Dendritic cell treated with granulocyte-macrophage colony-stimulating factor and Interleukin-4, amounts not matched to agents 40 ng/mL and 50 ng/mL, for 4 days (primary cell): ENCODE results near the gene LDLRAD3.

Experiments used
- H3K27ac Mint-ChIP-seq: one replicate; pipeline ENCODE4 v1.8.0; 2022; ENCODE audit warnings: mild to moderate bottlenecking, mixed read lengths
- H3K27me3 Mint-ChIP-seq: one replicate; pipeline ENCODE4 v1.8.0; 2022; ENCODE audit warnings: mild to moderate bottlenecking, mixed read lengths
- H3K36me3 Mint-ChIP-seq: one replicate; pipeline ENCODE4 v1.8.0; 2022; ENCODE audit warnings: low read depth, mixed read lengths
- H3K4me1 Mint-ChIP-seq: one replicate; pipeline ENCODE4 v1.8.0; 2022; ENCODE audit warnings: low read depth, mixed read lengths
- H3K4me3 Mint-ChIP-seq: one replicate; pipeline ENCODE4 v1.8.0; 2022; ENCODE audit warnings: mild to moderate bottlenecking, moderate library complexity, mixed read lengths
- H3K9me3 Mint-ChIP-seq: one replicate; pipeline ENCODE4 v1.8.0; 2022; ENCODE audit warnings: mixed read lengths
- intact Hi-C: fragments of 100-400 bp; cut with micrococcal nuclease; formaldehyde crosslinking; loops from one replicate; pipeline ENCODE4 v1.15.0; 2022

Gene LDLRAD3

DNA sequence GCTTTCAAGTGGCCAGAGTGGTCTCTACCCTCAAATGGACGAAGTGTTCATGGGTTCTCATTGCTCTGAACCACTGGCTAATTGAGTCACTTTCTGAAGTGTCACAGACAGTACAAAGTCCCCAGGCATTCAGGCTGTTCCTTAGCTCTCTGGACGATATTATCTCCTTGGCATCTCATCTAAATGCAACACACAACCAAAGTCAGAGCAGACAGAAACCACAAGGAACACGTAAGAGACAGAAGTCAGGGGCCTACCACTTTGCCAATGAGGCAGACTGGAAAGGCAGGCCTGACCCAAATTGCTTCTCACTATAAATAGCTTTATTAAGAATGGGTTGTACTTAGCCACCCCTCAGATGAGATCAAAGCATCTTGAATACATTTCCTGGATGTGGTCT, 29.0 kb upstream of the LDLRAD3 start:
- H3K4me3 Mint-ChIP-seq = no peak overlapping the region
- peaks cover 19% of the 10 kb centered on the region for H3K4me1 Mint-ChIP-seq
- no peaks in the 10 kb centered on the region for H3K36me3 Mint-ChIP-seq
- H3K27me3 Mint-ChIP-seq = peaks cover 18% of the 10 kb centered on the region
- H3K9me3 Mint-ChIP-seq = no peaks in the 10 kb centered on the region
- intact Hi-C loops = no loop called here
- H3K27ac Mint-ChIP-seq = no peak overlapping the region

GRCh38 chr11:35916270-35916669, 27.6 kb upstream of the LDLRAD3 start:
- Mint-ChIP-seq H3K27ac (no peak overlapping the region), H3K9me3 (no peaks in the 10 kb centered on the region)

DNA sequence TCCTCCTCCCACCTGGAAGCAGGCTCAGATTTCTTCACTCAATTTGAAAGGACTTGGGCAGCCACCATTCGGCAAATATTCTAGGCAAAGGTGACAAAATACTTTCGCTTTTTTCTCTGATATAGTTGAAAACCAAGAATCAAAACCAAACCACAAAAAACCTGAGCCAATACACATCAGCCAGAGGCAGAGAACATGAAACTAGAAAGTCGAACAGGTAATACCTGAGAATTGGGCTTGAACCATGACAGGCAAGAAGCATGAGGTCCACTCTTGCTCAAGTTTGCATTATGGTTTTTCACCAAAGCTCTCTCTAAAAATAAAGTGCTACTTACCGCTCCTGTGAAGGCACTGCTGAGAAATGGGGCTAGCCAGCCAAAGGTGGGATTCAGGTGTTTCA, 26.2 kb upstream of the LDLRAD3 start:
- no peaks in the 10 kb centered on the region for H3K9me3 Mint-ChIP-seq
- intact Hi-C loops = no loop called here
- H3K27me3 Mint-ChIP-seq = peaks cover 20% of the 10 kb centered on the region
- no peak overlapping the region for H3K4me3 Mint-ChIP-seq
- H3K4me1 Mint-ChIP-seq = peaks cover 9% of the 10 kb centered on the region
- no peak overlapping the region for H3K27ac Mint-ChIP-seq
- H3K36me3 Mint-ChIP-seq = no peaks in the 10 kb centered on the region

More at GRCh38 chr11:35916270-35916669, 27.6 kb upstream of the LDLRAD3 start:
- H3K36me3 Mint-ChIP-seq = no peaks in the 10 kb centered on the region
- intact Hi-C loops = no loop called here
- H3K27me3 Mint-ChIP-seq = peaks cover 20% of the 10 kb centered on the region
- no peak overlapping the region for H3K4me3 Mint-ChIP-seq
- H3K4me1 Mint-ChIP-seq = peaks cover 14% of the 10 kb centered on the region

DNA sequence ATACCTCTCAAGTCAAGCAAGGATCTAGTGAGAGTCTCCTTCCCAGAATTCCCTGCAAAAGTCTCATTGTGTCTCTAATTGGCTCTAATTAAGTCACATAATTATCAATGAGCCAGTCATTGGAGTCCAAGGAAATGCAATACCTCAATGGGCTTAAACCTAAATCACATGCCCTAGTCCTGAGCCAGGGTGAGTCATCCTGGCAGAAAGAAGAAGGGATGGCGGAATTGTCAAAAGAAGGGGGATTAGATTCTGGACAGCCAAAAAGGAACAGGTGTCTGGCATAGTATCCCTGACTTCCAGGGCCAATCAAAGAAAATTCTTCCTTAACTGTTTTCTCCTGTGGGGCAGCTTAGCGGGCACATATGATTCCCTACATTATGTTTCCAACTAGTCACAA, 25.1 kb upstream of the LDLRAD3 start:
- H3K9me3 Mint-ChIP-seq = no peaks in the 10 kb centered on the region

GRCh38 chr11:35919244-35919643, 24.6 kb upstream of the LDLRAD3 start:
- H3K9me3 Mint-ChIP-seq = no peaks in the 10 kb centered on the region

More for the DNA sequence above, 25.1 kb upstream of the LDLRAD3 start:
- H3K4me1 Mint-ChIP-seq = peaks cover 13% of the 10 kb centered on the region
- H3K27me3 Mint-ChIP-seq = peaks cover 20% of the 10 kb centered on the region
- H3K27ac Mint-ChIP-seq = no peak overlapping the region
- no peaks in the 10 kb centered on the region for H3K36me3 Mint-ChIP-seq
- intact Hi-C loops = no loop called here
- H3K4me3 Mint-ChIP-seq = no peak overlapping the region

DNA sequence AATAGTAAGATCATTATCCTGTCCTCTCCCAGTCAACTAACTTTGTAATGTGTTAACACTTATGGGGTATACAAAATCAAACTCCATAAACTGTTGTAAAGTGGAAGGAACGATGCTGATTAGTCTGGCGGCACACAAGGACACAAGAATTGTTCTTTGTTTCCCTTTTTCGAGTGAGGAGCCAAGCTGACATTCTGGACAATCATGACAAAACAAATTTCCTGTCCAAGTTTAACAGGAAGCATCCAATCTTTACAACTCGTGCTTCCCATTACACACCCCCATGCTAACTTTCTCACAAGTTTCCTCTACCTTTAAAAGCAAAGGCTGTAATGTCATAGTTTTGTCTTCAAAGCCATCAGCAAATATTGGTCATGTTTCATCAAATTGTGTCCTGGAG, 20.4 kb upstream of the LDLRAD3 start:
- Mint-ChIP-seq H3K4me3 (no peak overlapping the region), H3K4me1 (peaks cover 15% of the 10 kb centered on the region), H3K36me3 (no peaks in the 10 kb centered on the region), H3K27me3 (peaks cover 6% of the 10 kb centered on the region), H3K27ac (no peak overlapping the region), H3K9me3 (no peaks in the 10 kb centered on the region)
- intact Hi-C loops = no loop called here

More at GRCh38 chr11:35919244-35919643, 24.6 kb upstream of the LDLRAD3 start:
- Mint-ChIP-seq H3K4me1 (peaks cover 15% of the 10 kb centered on the region), H3K27ac (no peak overlapping the region), H3K4me3 (no peak overlapping the region), H3K36me3 (no peaks in the 10 kb centered on the region), H3K27me3 (peaks cover 20% of the 10 kb centered on the region)
- intact Hi-C loops = no loop called here

DNA sequence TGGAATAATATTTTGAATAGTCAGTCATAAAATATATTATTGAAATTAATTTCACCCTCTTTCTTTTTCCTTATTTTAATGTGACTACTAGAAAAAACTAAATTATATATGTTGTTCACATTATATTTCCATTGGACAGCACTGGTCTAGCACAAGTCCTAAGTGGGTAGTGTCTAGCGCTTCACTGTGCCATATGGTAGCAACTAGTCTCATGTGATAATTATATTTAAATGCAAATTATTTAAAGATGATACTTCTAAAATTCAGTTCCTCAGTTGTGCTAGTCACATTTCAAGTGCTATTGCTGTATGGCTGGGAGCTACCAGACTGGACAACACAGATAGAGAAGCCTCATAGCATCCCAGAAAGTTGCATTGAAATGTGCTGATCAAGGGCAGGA, 19.1 kb upstream of the LDLRAD3 start:
- Mint-ChIP-seq H3K27ac (no peak overlapping the region), H3K36me3 (no peaks in the 10 kb centered on the region), H3K9me3 (no peaks in the 10 kb centered on the region), H3K27me3 (peaks cover 2% of the 10 kb centered on the region), H3K4me3 (no peak overlapping the region), H3K4me1 (peaks cover 6% of the 10 kb centered on the region)
- intact Hi-C loops = no loop called here

DNA sequence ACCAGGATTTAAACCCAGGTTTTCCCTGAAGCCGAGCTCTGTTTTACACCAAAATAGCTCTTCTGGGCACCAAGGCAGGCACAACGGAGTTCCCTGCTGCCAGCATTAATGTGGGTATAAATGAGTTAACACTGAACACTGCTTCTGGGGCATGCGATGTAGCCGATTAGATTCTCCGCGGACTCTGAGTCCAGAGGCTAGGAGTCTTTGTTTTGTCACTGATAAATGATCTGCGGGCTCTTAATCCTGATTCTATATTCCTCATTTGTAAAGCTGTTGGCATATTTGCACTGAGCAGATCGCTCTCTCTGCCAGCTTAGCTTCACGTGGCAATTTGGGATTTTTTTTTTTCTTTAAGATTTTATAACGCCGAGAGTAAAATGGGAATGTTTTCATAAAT, 16.8 kb upstream of the LDLRAD3 start:
- intact Hi-C loops = no loop called here
- Mint-ChIP-seq H3K27ac (no peak overlapping the region), H3K36me3 (no peaks in the 10 kb centered on the region), H3K27me3 (no peaks in the 10 kb centered on the region), H3K9me3 (peaks cover 4% of the 10 kb centered on the region), H3K4me3 (no peak overlapping the region), H3K4me1 (peaks cover 8% of the 10 kb centered on the region)

GRCh38 chr11:35927682-35928081, 16.2 kb upstream of the LDLRAD3 start:
- intact Hi-C loops = no loop called here
- Mint-ChIP-seq H3K27ac (no peak overlapping the region), H3K36me3 (no peaks in the 10 kb centered on the region), H3K4me3 (no peak overlapping the region), H3K27me3 (no peaks in the 10 kb centered on the region), H3K9me3 (peaks cover 8% of the 10 kb centered on the region), H3K4me1 (peaks cover 10% of the 10 kb centered on the region)

DNA sequence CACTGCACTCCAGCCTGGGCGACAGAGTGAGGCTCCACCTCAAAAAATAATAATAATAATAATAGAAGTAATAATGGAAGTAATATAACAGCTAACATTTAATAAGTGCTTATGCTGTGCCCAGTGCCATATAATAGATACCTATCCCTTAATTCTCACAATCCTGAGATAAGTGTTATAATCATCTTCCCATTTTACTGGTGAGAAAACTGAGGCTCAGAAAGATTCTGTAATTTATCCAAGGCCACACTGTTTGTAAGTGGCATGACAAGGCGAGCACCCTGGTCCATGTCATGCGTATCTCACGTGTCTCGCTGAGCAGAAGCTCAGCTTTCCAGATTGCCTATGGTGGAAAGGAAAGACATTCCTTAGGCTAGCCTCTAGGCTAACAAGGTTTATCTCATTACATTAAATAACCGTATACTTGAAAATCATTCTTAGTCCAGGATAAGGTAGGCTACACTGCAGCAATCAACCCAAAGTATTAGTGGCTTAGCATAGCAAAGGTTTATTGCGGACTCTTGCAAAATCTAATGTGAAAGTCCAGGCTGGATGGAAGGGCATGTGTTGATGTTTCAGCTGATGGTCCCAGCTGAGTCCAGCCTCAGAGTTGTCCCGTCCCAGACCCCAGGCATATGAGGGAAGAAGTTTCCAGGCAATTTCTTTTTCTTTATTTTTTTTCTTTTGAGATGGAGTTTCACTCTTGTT, 15.0 kb upstream of the LDLRAD3 start:
- Mint-ChIP-seq H3K27me3 (no peaks in the 10 kb centered on the region), H3K36me3 (no peaks in the 10 kb centered on the region), H3K9me3 (peaks cover 8% of the 10 kb centered on the region), H3K4me3 (no peak overlapping the region), H3K4me1 (peaks cover 16% of the 10 kb centered on the region), H3K27ac (no peak overlapping the region)
- intact Hi-C loops = no loop called here

GRCh38 chr11:35930466-35930865, 13.4 kb upstream of the LDLRAD3 start:
- H3K27ac Mint-ChIP-seq = no peak overlapping the region
- H3K4me3 Mint-ChIP-seq = no peak overlapping the region
- H3K9me3 Mint-ChIP-seq = peaks cover 8% of the 10 kb centered on the region
- intact Hi-C loops = no loop called here
- peaks cover 18% of the 10 kb centered on the region for H3K4me1 Mint-ChIP-seq
- H3K36me3 Mint-ChIP-seq = no peaks in the 10 kb centered on the region
- H3K27me3 Mint-ChIP-seq = no peaks in the 10 kb centered on the region

DNA sequence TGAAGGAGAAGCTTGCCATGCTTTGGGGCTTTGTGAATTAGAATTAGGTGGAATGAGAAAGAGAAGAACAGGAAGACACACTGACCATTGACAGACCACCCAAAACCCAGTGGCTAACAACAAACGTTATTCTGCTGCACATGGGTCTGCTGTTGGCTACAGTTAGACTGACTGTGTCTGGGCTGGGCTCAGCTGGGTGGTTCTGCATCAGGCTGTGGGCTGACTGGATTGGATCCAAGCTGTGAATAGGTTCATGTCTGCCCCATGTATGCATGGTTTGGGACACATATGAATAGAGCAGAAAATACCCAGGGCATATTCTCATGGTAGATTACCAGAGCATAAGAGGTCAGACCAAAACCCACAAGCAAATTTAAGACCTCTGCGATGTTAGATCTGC, 11.7 kb upstream of the LDLRAD3 start:
- intact Hi-C loops = no loop called here
- Mint-ChIP-seq H3K4me1 (peaks cover 21% of the 10 kb centered on the region), H3K4me3 (no peak overlapping the region), H3K27ac (peak overlapping the region; percentile 58), H3K9me3 (peaks cover 8% of the 10 kb centered on the region), H3K27me3 (peaks cover 4% of the 10 kb centered on the region), H3K36me3 (no peaks in the 10 kb centered on the region)

DNA sequence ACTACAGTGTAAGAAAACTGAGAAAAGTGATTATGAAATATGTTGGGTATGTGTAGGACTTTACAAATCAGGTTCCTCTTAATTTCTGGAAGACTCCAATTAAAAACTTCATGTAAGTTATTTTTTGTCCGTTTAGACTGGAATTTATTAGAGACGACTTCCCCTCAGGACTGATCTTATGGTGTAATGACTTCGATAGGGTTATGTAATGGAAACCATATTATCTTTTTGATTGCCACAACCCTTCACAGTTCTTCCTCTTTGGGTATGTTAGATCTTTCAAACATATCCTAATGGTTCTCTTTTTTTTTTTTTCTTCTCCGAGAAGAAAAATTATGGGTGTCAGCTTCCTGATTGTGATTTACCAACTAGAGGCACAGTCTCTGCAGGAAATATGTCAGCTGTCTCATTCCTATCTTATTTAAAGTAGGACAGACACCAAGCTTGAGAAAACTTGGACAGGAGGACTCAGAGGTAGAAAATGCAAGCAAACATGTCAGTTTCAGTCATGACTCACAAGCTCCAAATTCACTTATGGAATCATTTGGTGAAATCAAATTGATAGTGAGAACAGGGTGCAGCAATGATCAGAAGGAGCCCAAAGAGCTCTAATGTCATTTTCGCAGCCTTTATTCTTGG, 11.1 kb upstream of the LDLRAD3 start:
- Mint-ChIP-seq H3K4me1 (peaks cover 28% of the 10 kb centered on the region), H3K4me3 (peak overlapping the region; percentile 4), H3K27me3 (peaks cover 7% of the 10 kb centered on the region), H3K27ac (peak overlapping the region; percentile 58), H3K36me3 (no peaks in the 10 kb centered on the region), H3K9me3 (peaks cover 8% of the 10 kb centered on the region)
- intact Hi-C loops = no loop called here

GRCh38 chr11:35933320-35933871, 10.5 kb upstream of the LDLRAD3 start:
- Mint-ChIP-seq H3K4me3 (no peak overlapping the region), H3K27ac (peak overlapping the region; percentile 58), H3K27me3 (peaks cover 7% of the 10 kb centered on the region), H3K36me3 (no peaks in the 10 kb centered on the region), H3K9me3 (peaks cover 8% of the 10 kb centered on the region), H3K4me1 (peaks cover 30% of the 10 kb centered on the region)
- intact Hi-C loops = no loop called here
